GM12892 (cell line): ENCODE measurements around the gene CKS1B.

Source experiments
- POLR2A ChIP-seq: IDR thresholded peaks from 2 replicates; pipeline ENCODE4 v1.6.1; 2011; ENCODE audit warnings: low read depth, low read length, control low read depth
- TAF1 ChIP-seq: IDR thresholded peaks from 2 replicates; pipeline ENCODE4 v1.6.1; 2011; ENCODE audit warnings: low read depth, mild to moderate bottlenecking, control low read depth, low read length, borderline replicate concordance

DNA sequence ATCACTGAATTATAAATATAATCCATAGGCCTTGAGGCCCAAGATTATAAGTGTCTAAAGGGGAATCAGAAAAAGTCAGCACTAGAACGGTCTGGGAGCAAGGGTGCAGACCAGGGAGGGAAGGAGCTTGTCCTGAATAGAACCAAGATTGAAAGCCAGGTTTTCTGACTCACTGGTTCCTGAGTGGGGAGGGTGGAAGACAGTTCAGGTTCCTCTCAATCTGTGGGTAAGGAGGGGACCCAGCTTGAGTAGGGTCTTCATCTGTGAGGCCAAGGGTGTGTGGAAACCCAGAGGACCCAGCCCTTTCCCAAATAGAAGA is 19.7 kb downstream of the CKS1B start:
- TF ChIP-seq POLR2A (no peak), TAF1 (no peak)
